ENCODE measurements around the gene CLCN5. TPM values are rescaled to one million over a fixed set of nuclear protein-coding genes. Genes with fewer than 3 reads are reported as not detected.

Gene CLCN5
- total and polyA plus RNA-seq, 4 donors = 2.7 to 18.5 (median 7.5) TPM

DNA sequence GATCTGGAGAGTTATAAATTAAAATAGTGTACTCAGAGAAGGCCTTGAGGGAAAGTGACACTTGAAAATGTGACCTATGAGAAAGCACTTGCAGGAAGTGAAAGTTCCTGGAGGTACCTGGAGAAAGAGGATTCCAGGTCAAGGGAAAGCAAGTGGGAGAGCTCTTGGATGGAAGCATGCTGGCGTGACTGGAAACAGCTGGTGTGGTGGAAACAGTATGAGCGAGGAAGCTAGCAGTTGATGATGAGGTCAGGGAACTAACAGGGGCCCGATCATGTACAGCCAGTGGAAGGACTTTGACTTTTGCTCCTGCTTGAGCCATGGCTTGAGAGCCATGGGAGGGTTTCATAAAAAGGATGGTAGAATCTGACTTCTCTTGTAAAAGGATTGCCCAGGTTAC, 9.5 kb upstream of the CLCN5 start:
- Histone ChIP-seq H3K9me3 (ENCODE audit: control insufficient read depth in 4 of 4, insufficient read depth in 3 of 4, low read length in 3 of 4) (no peaks in the 10 kb centered on the region), H3K36me3 (ENCODE audit: control insufficient read depth in 4 of 4, insufficient read depth in 4 of 4, low read length in 4 of 4) (no peaks in the 10 kb centered on the region), H3K4me3 (no peak overlapping the region), H3K27ac (ENCODE audit: low read depth in 1 of 2, low read length in 1 of 2) (no peak overlapping the region), H3K27me3 (ENCODE audit: control insufficient read depth in 3 of 3, insufficient read depth in 3 of 3, low read length in 2 of 3) (peaks cover 0 to 8% (median 8%) of the 10 kb centered on the region in 3 donors), H3K4me1 (ENCODE audit: control insufficient read depth in 5 of 5, insufficient read depth in 5 of 5, low read length in 5 of 5) (peaks cover 0 to 2% (median 0%) of the 10 kb centered on the region in 5 donors), H3K9ac (ENCODE audit: insufficient read depth in 1 of 2, low read length in 2 of 2) (no peak overlapping the region)
- TF ChIP-seq, protein P1, sequence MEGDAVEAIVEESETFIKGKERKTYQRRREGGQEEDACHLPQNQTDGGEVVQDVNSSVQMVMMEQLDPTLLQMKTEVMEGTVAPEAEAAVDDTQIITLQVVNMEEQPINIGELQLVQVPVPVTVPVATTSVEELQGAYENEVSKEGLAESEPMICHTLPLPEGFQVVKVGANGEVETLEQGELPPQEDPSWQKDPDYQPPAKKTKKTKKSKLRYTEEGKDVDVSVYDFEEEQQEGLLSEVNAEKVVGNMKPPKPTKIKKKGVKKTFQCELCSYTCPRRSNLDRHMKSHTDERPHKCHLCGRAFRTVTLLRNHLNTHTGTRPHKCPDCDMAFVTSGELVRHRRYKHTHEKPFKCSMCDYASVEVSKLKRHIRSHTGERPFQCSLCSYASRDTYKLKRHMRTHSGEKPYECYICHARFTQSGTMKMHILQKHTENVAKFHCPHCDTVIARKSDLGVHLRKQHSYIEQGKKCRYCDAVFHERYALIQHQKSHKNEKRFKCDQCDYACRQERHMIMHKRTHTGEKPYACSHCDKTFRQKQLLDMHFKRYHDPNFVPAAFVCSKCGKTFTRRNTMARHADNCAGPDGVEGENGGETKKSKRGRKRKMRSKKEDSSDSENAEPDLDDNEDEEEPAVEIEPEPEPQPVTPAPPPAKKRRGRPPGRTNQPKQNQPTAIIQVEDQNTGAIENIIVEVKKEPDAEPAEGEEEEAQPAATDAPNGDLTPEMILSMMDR (IDR thresholded peaks at IDR 0.05; ENCODE audit: control extremely low read depth, extremely low read depth) = no peak
- DNase-seq (no peak), ATAC-seq (ENCODE audit: insufficient read depth, low FRiP score) (no peak)
- 66 to 67% methylated on average over 3 of the region's 3 CpGs for WGBS, 2 donors

DNA sequence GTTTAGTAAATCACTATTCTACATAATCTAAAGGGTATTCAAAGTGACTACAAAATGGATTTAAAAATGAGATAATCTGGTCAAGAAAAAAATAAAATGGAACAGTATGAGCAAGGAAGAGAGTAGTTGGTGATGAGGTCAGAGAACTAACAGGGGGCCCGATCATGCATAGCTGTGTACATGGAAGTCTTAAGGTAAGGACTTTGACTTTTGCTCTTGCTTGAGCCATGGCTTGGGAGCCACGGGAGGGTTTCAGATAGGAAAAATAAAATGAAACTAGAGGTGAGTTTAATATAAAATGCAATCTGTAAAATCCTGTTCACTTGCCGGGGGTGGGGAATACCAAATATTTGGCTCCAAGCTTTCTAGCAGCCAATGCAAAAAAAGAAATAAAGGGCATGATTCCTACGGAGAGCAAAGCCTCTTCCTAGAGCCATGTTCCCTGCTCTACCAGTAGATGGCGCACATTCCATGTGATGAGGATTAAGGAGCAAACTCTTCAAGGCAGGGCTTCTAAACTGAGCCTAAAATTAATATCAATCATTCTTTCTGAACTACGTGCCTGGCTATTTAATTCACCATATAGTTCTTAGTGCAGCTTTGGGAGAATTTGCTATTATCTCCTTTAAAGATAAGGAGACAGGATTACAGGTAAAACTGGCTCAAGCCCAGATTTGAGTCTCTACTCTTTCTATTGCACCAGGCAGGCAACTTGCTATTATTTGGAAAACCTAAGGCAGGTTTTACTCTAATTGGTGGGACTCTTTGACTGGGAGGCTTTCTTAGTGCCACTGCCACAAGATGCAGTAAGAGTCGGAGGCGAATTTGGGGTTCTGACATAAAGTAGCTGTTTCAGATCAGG, 6.8 kb upstream of the CLCN5 start:
- ATAC-seq (ENCODE audit: insufficient read depth, low FRiP score) (no peak), DNase-seq (peak; percentile 32 to 69 (median 56))
- 29 to 31% methylated on average over 8 of the region's 8 CpGs for WGBS, 2 donors

DNA sequence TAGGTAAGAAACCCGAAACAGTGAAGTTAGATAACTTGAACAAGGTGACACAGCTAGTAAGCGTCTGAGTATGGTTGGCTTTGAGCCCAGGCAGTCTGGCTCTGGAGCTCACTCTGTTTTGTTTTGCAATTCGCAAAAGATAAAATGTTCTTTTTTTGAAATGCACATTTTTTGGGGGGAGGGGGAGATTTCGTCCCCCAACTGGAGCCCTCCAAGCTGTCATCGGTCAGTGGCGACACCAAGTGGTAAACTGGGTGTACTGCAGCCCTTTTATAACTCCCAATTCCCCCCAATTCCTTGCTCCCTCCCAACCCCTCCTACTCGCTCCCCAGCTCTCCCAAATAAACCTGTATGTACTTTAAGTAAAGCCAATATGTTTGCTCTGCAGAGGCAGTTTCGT, 2.8 kb upstream of the CLCN5 start:
- no peak overlapping the region for H3K27ac ChIP-seq (ENCODE audit: low read depth in 1 of 2, low read length in 1 of 2)
- DNase-seq = peak; percentile 66 to 88 (median 78)
- TF ChIP-seq, protein P1 (IDR thresholded peaks at IDR 0.05; ENCODE audit: control extremely low read depth, extremely low read depth) = peak; percentile 45

More for the DNA sequence above, 6.8 kb upstream of the CLCN5 start:
- H3K4me1 ChIP-seq (ENCODE audit: control insufficient read depth in 5 of 5, insufficient read depth in 5 of 5, low read length in 5 of 5) = peaks cover 0 to 2% (median 0%) of the 10 kb centered on the region in 5 donors
- H3K27ac ChIP-seq (ENCODE audit: low read depth in 1 of 2, low read length in 1 of 2) = no peak overlapping the region
- H3K9ac ChIP-seq (ENCODE audit: insufficient read depth in 1 of 2, low read length in 2 of 2) = no peak overlapping the region
- TF ChIP-seq, protein P1 (IDR thresholded peaks at IDR 0.05; ENCODE audit: control extremely low read depth, extremely low read depth) = peak; percentile 82
- no peak overlapping the region for H3K4me3 ChIP-seq
- H3K36me3 ChIP-seq (ENCODE audit: control insufficient read depth in 4 of 4, insufficient read depth in 4 of 4, low read length in 4 of 4) = no peaks in the 10 kb centered on the region
- H3K9me3 ChIP-seq (ENCODE audit: control insufficient read depth in 4 of 4, insufficient read depth in 3 of 4, low read length in 3 of 4) = no peaks in the 10 kb centered on the region
- H3K27me3 ChIP-seq (ENCODE audit: control insufficient read depth in 3 of 3, insufficient read depth in 3 of 3, low read length in 2 of 3) = peaks cover 0 to 8% (median under 1%) of the 10 kb centered on the region in 3 donors

More for the DNA sequence above, 2.8 kb upstream of the CLCN5 start:
- Histone ChIP-seq H3K27me3 (ENCODE audit: control insufficient read depth in 3 of 3, insufficient read depth in 3 of 3, low read length in 2 of 3) (peaks cover 0 to 7% (median 0%) of the 10 kb centered on the region in 3 donors), H3K9ac (ENCODE audit: insufficient read depth in 1 of 2, low read length in 2 of 2) (no peak overlapping the region), H3K9me3 (ENCODE audit: control insufficient read depth in 4 of 4, insufficient read depth in 3 of 4, low read length in 3 of 4) (peaks cover 0 to 2% (median 0%) of the 10 kb centered on the region in 4 donors), H3K4me1 (ENCODE audit: control insufficient read depth in 5 of 5, insufficient read depth in 5 of 5, low read length in 5 of 5) (peaks cover 0 to 3% (median 0%) of the 10 kb centered on the region in 5 donors), H3K36me3 (ENCODE audit: control insufficient read depth in 4 of 4, insufficient read depth in 4 of 4, low read length in 4 of 4) (no peaks in the 10 kb centered on the region), H3K4me3 (no peak overlapping the region)
- 18 to 26% methylated on average over 7 to 8 of the region's 8 CpGs for WGBS, 2 donors
- ATAC-seq (ENCODE audit: insufficient read depth, low FRiP score) = no peak
